Mesendoderm (in vitro differentiated cells): ENCODE data around the gene ANKRD44.

Source experiments
- DNase-seq: peaks from one replicate; pipeline ENCODE4 v3.0.0; 2013
- H2AK5ac ChIP-seq: 2 replicates; pipeline ENCODE4 v1.6.1; 2013; ENCODE audit warnings: low read length, inconsistent platforms
- H2BK120ac ChIP-seq: 2 replicates; pipeline ENCODE4 v1.6.1; 2013; ENCODE audit warnings: low read depth, mild to moderate bottlenecking, low read length, moderate library complexity, mixed read lengths
- H2BK15ac ChIP-seq: replicated peaks from 2 replicates; pipeline ENCODE4 v1.6.1; 2013; ENCODE audit warnings: low read depth, mild to moderate bottlenecking, moderate library complexity
- H2BK5ac ChIP-seq: 2 replicates; pipeline ENCODE4 v1.6.1; 2013; ENCODE audit warnings: low read length, inconsistent platforms
- H3K18ac ChIP-seq: 2 replicates; pipeline ENCODE4 v1.6.1; 2013; ENCODE audit warnings: mild to moderate bottlenecking, low read length, mixed read lengths
- H3K23ac ChIP-seq: one replicate; pipeline ENCODE4 v1.6.1; 2013; ENCODE audit warnings: low read length
- H3K27ac ChIP-seq: 2 replicates; pipeline ENCODE4 v1.5.1; 2013; ENCODE audit warnings: low read depth, mild to moderate bottlenecking, inconsistent platforms, low read length, moderate library complexity
- H3K27me3 ChIP-seq: 2 replicates; pipeline ENCODE4 v1.6.1; 2013; ENCODE audit warnings: low read length, control low read depth, mild to moderate bottlenecking, inconsistent platforms; ENCODE audit not compliant: insufficient read depth, poor library complexity
- H3K36me3 ChIP-seq: 2 replicates; pipeline ENCODE4 v1.6.1; 2013; ENCODE audit warnings: low read length, inconsistent platforms; ENCODE audit not compliant: control insufficient read depth, insufficient read depth
- H3K4ac ChIP-seq: one replicate; pipeline ENCODE4 v1.6.1; 2013; ENCODE audit warnings: low read depth, mild to moderate bottlenecking, low read length, moderate library complexity
- H3K4me1 ChIP-seq: 2 replicates; pipeline ENCODE4 v1.6.1; 2013; ENCODE audit warnings: low read depth, low read length, inconsistent platforms; ENCODE audit not compliant: control insufficient read depth
- H3K4me2 ChIP-seq: 2 replicates; pipeline ENCODE4 v1.6.1; 2013; ENCODE audit warnings: low read length
- H3K4me3 ChIP-seq: 2 replicates; pipeline ENCODE4 v1.5.1; 2013; ENCODE audit warnings: mild to moderate bottlenecking, low read length
- H3K56ac ChIP-seq: one replicate; pipeline ENCODE4 v1.6.1; 2013; ENCODE audit warnings: low read length
- H3K79me1 ChIP-seq: 2 replicates; pipeline ENCODE4 v1.6.1; 2013; ENCODE audit warnings: low read length, inconsistent platforms
- H3K79me2 ChIP-seq: 2 replicates; pipeline ENCODE4 v1.6.1; 2013; ENCODE audit warnings: mild to moderate bottlenecking, low read length; ENCODE audit not compliant: control insufficient read depth, insufficient read depth
- H3K9ac ChIP-seq: 2 replicates; pipeline ENCODE4 v1.6.1; 2013; ENCODE audit warnings: low read length, inconsistent platforms
- H4K5ac ChIP-seq: one replicate; pipeline ENCODE4 v1.6.1; 2013; ENCODE audit warnings: low read length
- H4K8ac ChIP-seq: one replicate; pipeline ENCODE4 v1.6.1; 2013; ENCODE audit warnings: low read depth, mild to moderate bottlenecking, control low read depth, low read length, moderate library complexity
- WGBS: extraction: QIAGEN DNeasy Blood & Tissue Kit; methylation state at CpG from one replicate; pipeline ENCODE4 v1.1.7; 2013; ENCODE audit warnings: low lambda C conversion rate, missing lambda C conversion rate; ENCODE audit not compliant: insufficient coverage; ENCODE audit errors: extremely low coverage; 5-methylcytosine and 5-hydroxymethylcytosine counted together

Gene ANKRD44

GRCh38 chr2:197340591-197340990, 30.0 kb upstream of the ANKRD44 start:
- H3K56ac ChIP-seq, result no peak overlapping the region
- WGBS, result no CpG with 5 or more reads among the region's 5 CpGs
- no peak overlapping the region for H3K23ac ChIP-seq
- no peak overlapping the region for H3K18ac ChIP-seq
- no peak overlapping the region for H3K9ac ChIP-seq
- no peak for DNase-seq
- no peaks in the 10 kb centered on the region for H3K36me3 ChIP-seq
- no peak overlapping the region for H3K4ac ChIP-seq
- H3K79me1 ChIP-seq, result no peaks in the 10 kb centered on the region
- H4K5ac ChIP-seq, result no peak overlapping the region
- H2BK15ac ChIP-seq, result no peak overlapping the region
- H3K4me3 ChIP-seq, result no peak overlapping the region
- H3K27ac ChIP-seq, result no peak overlapping the region
- H3K4me1 ChIP-seq, result no peaks in the 10 kb centered on the region
- H2BK120ac ChIP-seq, result no peak overlapping the region
- no peak overlapping the region for H4K8ac ChIP-seq
- no peaks in the 10 kb centered on the region for H3K27me3 ChIP-seq
- H3K79me2 ChIP-seq, result no peaks in the 10 kb centered on the region
- H2BK5ac ChIP-seq, result no peak overlapping the region
- no peak overlapping the region for H3K4me2 ChIP-seq
- H2AK5ac ChIP-seq, result no peak overlapping the region

DNA sequence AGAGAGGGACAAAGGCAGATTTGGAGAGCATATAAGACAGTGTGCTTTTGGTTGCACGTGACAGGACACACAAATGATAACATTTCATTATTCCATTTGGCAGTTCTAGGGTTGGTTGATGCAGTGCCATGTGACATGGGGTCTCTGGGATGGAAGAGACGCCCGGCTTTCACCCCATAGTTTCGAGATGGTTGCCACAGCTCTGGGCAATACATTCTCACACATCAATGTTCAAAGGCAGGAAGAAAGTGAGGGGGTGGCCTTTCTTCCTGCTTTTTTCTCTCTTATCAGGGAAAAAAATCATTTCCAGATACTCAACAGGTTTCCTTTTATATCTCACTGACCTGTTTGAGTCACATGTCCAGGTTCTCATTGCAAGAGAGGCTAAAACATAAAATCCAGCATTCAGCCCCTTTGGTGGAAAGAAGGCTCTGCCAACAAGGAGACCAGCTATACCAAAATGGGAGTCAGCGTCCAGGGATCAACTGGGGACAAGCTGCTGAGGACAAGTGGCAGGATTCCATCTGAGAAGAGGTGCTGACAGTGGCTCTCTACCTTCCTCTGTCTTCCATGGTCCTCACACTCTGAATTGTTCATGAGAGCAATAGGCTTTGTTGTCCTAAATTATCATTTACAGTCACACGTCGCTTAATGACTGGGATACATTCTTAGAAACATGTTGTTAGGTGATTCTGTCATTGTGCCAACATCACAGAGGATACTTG, 29.1 kb upstream of the ANKRD44 start:
- H3K18ac ChIP-seq, result no peak overlapping the region
- H3K27ac ChIP-seq, result no peak overlapping the region
- H3K23ac ChIP-seq, result no peak overlapping the region
- DNase-seq, result no peak
- no peak overlapping the region for H3K9ac ChIP-seq
- H2BK120ac ChIP-seq, result no peak overlapping the region
- no peak overlapping the region for H2BK15ac ChIP-seq
- H3K4me2 ChIP-seq, result no peak overlapping the region
- H4K5ac ChIP-seq, result no peak overlapping the region
- no peak overlapping the region for H2AK5ac ChIP-seq
- H3K4ac ChIP-seq, result no peak overlapping the region
- H3K79me1 ChIP-seq, result no peaks in the 10 kb centered on the region
- H4K8ac ChIP-seq, result no peak overlapping the region
- no peaks in the 10 kb centered on the region for H3K79me2 ChIP-seq
- H3K27me3 ChIP-seq, result no peaks in the 10 kb centered on the region
- no peaks in the 10 kb centered on the region for H3K4me1 ChIP-seq
- no CpG with 5 or more reads among the region's 7 CpGs for WGBS
- no peaks in the 10 kb centered on the region for H3K36me3 ChIP-seq
- H2BK5ac ChIP-seq, result no peak overlapping the region
- H3K56ac ChIP-seq, result no peak overlapping the region
- H3K4me3 ChIP-seq, result no peak overlapping the region

DNA sequence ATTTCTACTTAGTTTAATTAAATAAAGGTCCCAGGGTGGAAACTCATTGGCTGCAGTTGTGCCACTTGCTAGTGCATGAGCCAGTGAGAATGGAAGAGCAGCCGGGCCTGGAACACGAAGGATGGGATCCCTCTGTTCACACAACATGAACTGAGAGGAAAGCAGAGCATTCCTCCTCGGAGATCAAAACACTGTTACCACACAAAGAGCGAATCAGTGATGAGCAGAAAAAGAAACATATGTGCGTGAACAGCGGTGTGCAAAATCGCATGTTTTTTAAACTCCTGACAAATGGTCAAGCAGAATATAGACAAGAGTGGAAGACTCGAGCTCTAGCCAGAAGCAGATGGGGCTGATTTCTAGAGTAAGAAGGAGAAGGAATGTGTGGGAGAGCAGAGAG, 28.4 kb upstream of the ANKRD44 start:
- Histone ChIP-seq H3K4me3 (no peak overlapping the region), H3K27me3 (no peaks in the 10 kb centered on the region), H3K23ac (no peak overlapping the region), H4K5ac (no peak overlapping the region), H2BK5ac (no peak overlapping the region), H3K4me2 (no peak overlapping the region), H2BK15ac (no peak overlapping the region), H3K27ac (no peak overlapping the region), H3K18ac (no peak overlapping the region), H3K79me2 (no peaks in the 10 kb centered on the region), H4K8ac (no peak overlapping the region), H3K4me1 (no peaks in the 10 kb centered on the region), H3K9ac (no peak overlapping the region), H2AK5ac (no peak overlapping the region), H3K4ac (no peak overlapping the region), H3K79me1 (no peaks in the 10 kb centered on the region), H3K36me3 (no peaks in the 10 kb centered on the region), H2BK120ac (no peak overlapping the region), H3K56ac (no peak overlapping the region)
- WGBS, result no CpG with 5 or more reads among the region's 8 CpGs
- no peak for DNase-seq

DNA sequence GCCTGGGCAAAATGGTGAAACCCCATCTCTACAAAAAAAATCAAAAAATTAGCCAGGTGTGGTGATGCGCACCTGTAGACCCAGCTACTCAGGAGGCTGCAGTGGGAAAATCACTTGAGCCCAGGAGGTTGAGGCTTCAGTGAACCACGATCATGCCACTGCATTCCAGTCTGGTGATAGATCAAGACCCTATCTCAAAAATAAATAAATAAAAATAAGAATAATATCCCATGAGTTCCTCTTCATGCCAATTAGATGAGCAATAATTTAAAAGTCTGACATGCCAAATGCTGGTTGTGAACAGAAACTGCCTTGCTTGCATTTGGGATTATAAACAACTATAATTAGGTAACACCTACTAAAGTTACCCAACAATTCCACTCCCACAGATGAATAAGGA, 22.1 kb upstream of the ANKRD44 start:
- H2AK5ac ChIP-seq, result no peak overlapping the region
- no peak overlapping the region for H4K5ac ChIP-seq
- no peak overlapping the region for H3K4me3 ChIP-seq
- H3K79me2 ChIP-seq, result no peaks in the 10 kb centered on the region
- H3K4ac ChIP-seq, result no peak overlapping the region
- no peak overlapping the region for H3K18ac ChIP-seq
- no peak overlapping the region for H3K4me2 ChIP-seq
- H3K79me1 ChIP-seq, result no peaks in the 10 kb centered on the region
- H3K27me3 ChIP-seq, result no peaks in the 10 kb centered on the region
- H2BK120ac ChIP-seq, result no peak overlapping the region
- no peak overlapping the region for H3K56ac ChIP-seq
- no peak for DNase-seq
- no peaks in the 10 kb centered on the region for H3K36me3 ChIP-seq
- H3K9ac ChIP-seq, result no peak overlapping the region
- no peak overlapping the region for H2BK15ac ChIP-seq
- no CpG with 5 or more reads among the region's 2 CpGs for WGBS
- H3K23ac ChIP-seq, result no peak overlapping the region
- no peak overlapping the region for H3K27ac ChIP-seq
- no peak overlapping the region for H2BK5ac ChIP-seq
- no peak overlapping the region for H4K8ac ChIP-seq
- H3K4me1 ChIP-seq, result no peaks in the 10 kb centered on the region

DNA sequence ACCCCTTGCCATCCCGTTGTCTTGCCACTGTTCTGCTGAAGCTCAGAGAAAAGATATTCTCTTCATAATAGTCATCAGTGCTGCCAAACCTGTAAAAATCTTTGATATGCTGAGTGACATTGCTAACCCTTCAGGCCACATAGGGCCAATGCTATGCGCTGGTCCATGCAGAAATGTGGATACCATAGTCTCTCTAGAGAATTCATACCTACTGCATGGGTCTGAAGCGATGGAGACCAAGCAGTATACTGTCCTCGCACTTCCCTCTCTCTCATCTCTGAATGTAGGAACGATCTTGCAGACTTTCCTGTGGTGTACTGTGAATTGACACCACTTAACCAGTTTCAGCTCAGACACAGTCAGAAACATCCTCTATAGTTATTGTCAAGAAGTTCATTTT, 17.9 kb upstream of the ANKRD44 start:
- H3K56ac ChIP-seq, result no peak overlapping the region
- no peak overlapping the region for H3K4ac ChIP-seq
- no peak overlapping the region for H3K23ac ChIP-seq
- H3K4me3 ChIP-seq, result no peak overlapping the region
- H2BK15ac ChIP-seq, result no peak overlapping the region
- H3K9ac ChIP-seq, result no peak overlapping the region
- no peaks in the 10 kb centered on the region for H3K79me2 ChIP-seq
- H2BK120ac ChIP-seq, result no peak overlapping the region
- H4K5ac ChIP-seq, result no peak overlapping the region
- WGBS, result no CpG with 5 or more reads among the region's 5 CpGs
- no peak for DNase-seq
- no peak overlapping the region for H2BK5ac ChIP-seq
- no peak overlapping the region for H3K4me2 ChIP-seq
- no peaks in the 10 kb centered on the region for H3K27me3 ChIP-seq
- no peak overlapping the region for H3K18ac ChIP-seq
- H4K8ac ChIP-seq, result no peak overlapping the region
- H3K27ac ChIP-seq, result no peak overlapping the region
- H2AK5ac ChIP-seq, result no peak overlapping the region
- H3K4me1 ChIP-seq, result peaks cover under 1% of the 10 kb centered on the region
- no peaks in the 10 kb centered on the region for H3K36me3 ChIP-seq
- no peaks in the 10 kb centered on the region for H3K79me1 ChIP-seq

GRCh38 chr2:197327472-197328098, 17.0 kb upstream of the ANKRD44 start:
- H3K9ac ChIP-seq, result no peak overlapping the region
- H3K79me1 ChIP-seq, result no peaks in the 10 kb centered on the region
- H2BK15ac ChIP-seq, result no peak overlapping the region
- WGBS, result no CpG with 5 or more reads among the region's 1 CpG
- no peak overlapping the region for H3K56ac ChIP-seq
- no peak overlapping the region for H4K8ac ChIP-seq
- no peak overlapping the region for H3K4me3 ChIP-seq
- no peak overlapping the region for H2AK5ac ChIP-seq
- no peak overlapping the region for H3K4ac ChIP-seq
- DNase-seq, result no peak
- no peaks in the 10 kb centered on the region for H3K79me2 ChIP-seq
- no peaks in the 10 kb centered on the region for H3K36me3 ChIP-seq
- H3K4me1 ChIP-seq, result peaks cover 5% of the 10 kb centered on the region
- H4K5ac ChIP-seq, result no peak overlapping the region
- no peak overlapping the region for H3K23ac ChIP-seq
- H3K18ac ChIP-seq, result no peak overlapping the region
- no peak overlapping the region for H3K27ac ChIP-seq
- H3K4me2 ChIP-seq, result no peak overlapping the region
- H3K27me3 ChIP-seq, result no peaks in the 10 kb centered on the region
- H2BK120ac ChIP-seq, result no peak overlapping the region
- H2BK5ac ChIP-seq, result no peak overlapping the region
